Stimulated activated CD8-positive, alpha-beta memory T cell treated with anti-CD3 and anti-CD28 coated beads, Interleukin-7, amount 100 ng/mL, for 48 hours (primary cell): Measurements from ENCODE around the gene VWA3A.
"Not testable (repeated sequence)": the region's sequence is repeated elsewhere in the genome, so short reads cannot be mapped to it uniquely, and the experiment has no call there.

ENCODE experiments used
- DNase-seq, 2 donors: peaks; one replicate each; pipeline ENCODE4 v3.0.0-alpha.2; 2020; ENCODE audit warnings: low read depth in 1 of 2; ENCODE audit errors: extremely low read depth in 1 of 2

Gene VWA3A

GRCh38 chr16:22088642-22089041 is 3.7 kb upstream of the VWA3A start:
- DNase-seq, result no peak

GRCh38 chr16:22089910-22090309 is 2.4 kb upstream of the VWA3A start:
- no peak for DNase-seq

GRCh38 chr16:22091721-22092120 is 620 bp upstream of the VWA3A start:
- no peak for DNase-seq

DNA sequence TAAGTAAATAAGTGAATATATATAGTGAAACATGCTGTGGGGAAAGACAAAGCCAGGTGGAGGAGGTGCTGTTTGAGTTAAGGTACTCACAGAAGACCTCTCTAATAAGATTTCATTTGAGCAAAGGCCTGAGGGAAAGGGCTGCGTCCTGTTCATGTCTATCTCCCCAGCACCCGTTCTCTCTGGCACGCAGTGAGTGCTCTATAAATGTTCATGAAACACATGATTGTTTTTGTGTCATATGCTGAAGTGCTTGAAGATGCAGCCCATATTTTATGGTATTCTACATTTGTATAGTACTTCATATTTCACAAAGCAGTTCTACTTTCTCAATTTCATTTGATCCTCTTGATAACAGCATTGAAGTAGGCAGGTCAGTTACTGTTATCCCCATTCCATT is 990 bp downstream of the VWA3A start:
- no peak for DNase-seq

- no peak for DNase-seq
These were observed 1.7 kb downstream of the VWA3A start for GRCh38 chr16:22093996-22094395.

GRCh38 chr16:22098405-22099255 is 6.3 kb downstream of the VWA3A start:
- no peak for DNase-seq

- DNase-seq, result no peak
These were observed 7.1 kb downstream of the VWA3A start for GRCh38 chr16:22099256-22099975.

DNA sequence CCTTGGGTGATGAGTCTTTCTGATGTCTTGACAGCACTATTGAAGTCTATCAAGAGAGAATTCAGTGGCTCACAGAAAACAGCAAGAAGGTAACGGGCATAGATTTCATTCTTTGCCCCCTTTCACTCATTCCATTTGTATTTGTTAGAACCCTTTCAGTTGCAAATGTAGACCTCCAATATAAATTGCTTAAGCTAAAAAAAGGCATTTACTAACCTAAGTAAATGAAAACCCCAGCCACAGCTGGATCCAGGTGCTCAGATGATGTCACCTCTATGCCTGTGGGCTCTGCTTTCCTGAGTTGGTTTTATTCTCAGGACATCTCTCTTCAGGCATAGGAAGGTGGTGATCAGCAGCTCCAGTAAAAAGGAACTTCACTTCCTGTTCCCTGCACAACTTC is 11.1 kb downstream of the VWA3A start:
- no peak for DNase-seq

GRCh38 chr16:22109258-22109898 is 17.0 kb downstream of the VWA3A start:
- no peak for DNase-seq

DNA sequence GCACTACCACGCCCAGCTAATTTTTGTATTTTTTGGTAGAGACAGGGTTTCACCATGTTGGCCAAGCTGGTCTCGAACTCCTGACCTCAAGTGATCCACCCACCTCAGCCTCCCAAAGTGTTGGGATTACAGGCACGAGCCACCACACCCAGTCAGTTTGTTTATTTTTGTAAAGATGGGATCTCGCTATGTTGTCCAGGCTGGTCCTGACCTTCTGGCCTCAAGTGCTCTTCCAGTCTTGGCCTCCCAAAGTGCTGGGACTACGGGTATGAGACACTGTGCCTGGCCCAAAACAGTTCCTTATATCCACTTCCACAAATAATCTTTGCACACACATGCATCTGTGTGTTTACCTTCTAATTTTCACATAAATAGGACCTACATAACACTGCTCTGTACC is 19.3 kb downstream of the VWA3A start:
- not testable (repeated sequence) for DNase-seq

- no peak for DNase-seq
These were observed 23.9 kb downstream of the VWA3A start for GRCh38 chr16:22116095-22116700.

GRCh38 chr16:22117609-22118008 is 25.3 kb downstream of the VWA3A start:
- DNase-seq, result no peak

GRCh38 chr16:22120440-22120839 is 28.1 kb downstream of the VWA3A start:
- no peak for DNase-seq

- no peak for DNase-seq
These were observed 29.9 kb downstream of the VWA3A start for GRCh38 chr16:22122239-22122638.

GRCh38 chr16:22123146-22123545 is 30.8 kb downstream of the VWA3A start:
- DNase-seq, result no peak

GRCh38 chr16:22123759-22124490 is 31.6 kb downstream of the VWA3A start:
- no peak for DNase-seq

- DNase-seq, result no peak
These were observed 32.4 kb downstream of the VWA3A start for GRCh38 chr16:22124583-22125284.

DNA sequence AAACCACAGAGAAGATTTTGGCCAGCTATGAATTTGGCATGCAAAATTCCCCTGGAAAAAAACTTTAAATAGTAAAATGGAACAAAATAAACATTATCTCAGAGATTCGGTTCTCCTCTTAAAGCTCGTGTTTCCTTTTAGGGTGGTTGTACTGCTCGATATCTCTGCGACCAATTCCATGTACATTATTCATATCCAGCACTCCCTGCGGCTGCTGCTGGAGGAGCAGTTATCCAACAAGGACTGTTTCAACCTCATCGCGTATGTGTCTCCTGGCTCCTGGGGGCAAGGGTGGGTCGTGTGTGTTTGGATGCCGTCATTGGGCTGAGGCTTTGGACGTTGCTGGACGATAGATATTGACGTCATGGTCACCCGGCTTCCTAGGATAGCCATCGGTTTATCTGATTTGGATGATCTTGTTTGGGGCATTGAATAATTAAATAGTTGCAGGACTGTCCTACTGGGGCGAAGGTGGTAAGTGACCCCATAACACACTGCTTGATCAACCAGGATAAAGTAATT is 33.8 kb downstream of the VWA3A start:
- DNase-seq, result no peak

DNA sequence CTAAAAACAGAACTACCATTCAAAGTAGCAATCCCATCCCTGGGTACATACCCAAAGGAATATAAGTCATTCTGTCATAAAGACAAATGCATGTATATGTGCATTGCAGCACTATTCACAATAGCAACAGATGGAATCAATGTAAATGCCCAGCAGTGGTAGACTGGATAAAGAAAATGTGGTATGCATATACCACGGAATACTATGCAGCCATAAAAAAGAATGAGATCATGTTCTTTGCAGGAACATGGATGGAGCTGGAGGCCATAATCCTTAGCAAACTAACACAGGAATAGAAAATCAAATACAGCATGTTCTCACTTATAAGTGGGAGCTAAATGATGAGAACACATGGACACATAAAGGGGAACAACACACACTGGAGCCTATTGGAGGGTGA is 36.2 kb downstream of the VWA3A start:
- not testable (repeated sequence) for DNase-seq

DNA sequence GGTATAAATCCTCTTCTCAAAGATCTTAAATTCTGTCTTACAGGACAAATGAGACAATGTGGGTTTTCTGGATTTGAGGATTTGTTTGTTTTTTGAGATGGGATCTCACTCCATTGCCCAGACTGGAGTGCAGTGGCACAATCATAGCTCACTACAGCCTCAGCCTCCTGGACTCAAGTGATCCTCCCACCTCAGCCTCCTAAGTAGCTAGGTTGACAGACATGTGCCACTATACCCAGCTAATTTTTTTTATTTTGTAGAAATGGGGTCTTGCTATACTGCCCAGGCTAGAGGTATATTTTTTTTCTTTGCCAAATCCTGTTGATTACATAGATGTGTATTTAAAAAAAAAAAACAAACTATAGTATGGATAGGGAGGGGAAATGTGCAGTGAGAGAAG is 38.2 kb downstream of the VWA3A start:
- no peak for DNase-seq
